Tibial artery (tissue), 4 donors: ENCODE data around the gene SAMD1.

ENCODE experiments used
- DNase-seq, 2 donors: peaks; one replicate each; pipeline ENCODE4 v3.0.0-alpha.2; 2019
- H3K27ac ChIP-seq, 2 donors: fragments of 200-600 bp; sonication (generic) in 1 of 2; 1 replicate in 1 of 2; 2 replicates in 1 of 2; pipeline ENCODE4 v1.5.1; 2018 to 2019; ENCODE audit warnings: mild to moderate bottlenecking in 1 of 2
- H3K27me3 ChIP-seq, 2 donors: fragments of 200-600 bp; sonication (generic) in 1 of 2; one replicate each; pipeline versions ENCODE4 v1.5.1 to v1.6.0; 2016 to 2019
- H3K36me3 ChIP-seq, 3 donors: fragments of 200-600 bp; sonication (generic) in 2 of 3; one replicate each; pipeline ENCODE4 v1.5.1; 2016 to 2019; ENCODE audit warnings: mild to moderate bottlenecking in 2 of 3
- H3K4me1 ChIP-seq, 4 donors: fragments of 200-600 bp; sonication (generic) in 2 of 4; 1 replicate in 3 of 4; 2 replicates in 1 of 4; pipeline ENCODE4 v1.5.1; 2016 to 2019
- H3K4me3 ChIP-seq, 2 donors: fragments of 200-600 bp; sonication (generic) in 1 of 2; 1 replicate in 1 of 2; 2 replicates in 1 of 2; pipeline ENCODE4 v1.5.1; 2018 to 2019; ENCODE audit warnings: mild to moderate bottlenecking in 2 of 2
- H3K9me3 ChIP-seq, 3 donors: fragments of 200-600 bp; sonication (generic) in 1 of 3; one replicate each; pipeline ENCODE4 v1.5.1; 2016 to 2019
- intact Hi-C: fragments of 100-400 bp; cut with DNase I; formaldehyde crosslinking; loops from one replicate; pipeline ENCODE4 v1.15.0; 2023; ENCODE audit warnings: low total_unique reads
- TF ChIP-seq, protein P1 (sequence below), 2 experiments: fragments of 200-600 bp in 1 of 2; fragments of 450-650 bp in 1 of 2; IDR thresholded peaks; one replicate each; pipeline ENCODE4 v1.5.1; 2017 to 2019; ENCODE audit warnings: antibody characterized with exemption in 2 of 2, mild to moderate bottlenecking in 1 of 2, moderate library complexity in 1 of 2

SAMD1 gene

DNA sequence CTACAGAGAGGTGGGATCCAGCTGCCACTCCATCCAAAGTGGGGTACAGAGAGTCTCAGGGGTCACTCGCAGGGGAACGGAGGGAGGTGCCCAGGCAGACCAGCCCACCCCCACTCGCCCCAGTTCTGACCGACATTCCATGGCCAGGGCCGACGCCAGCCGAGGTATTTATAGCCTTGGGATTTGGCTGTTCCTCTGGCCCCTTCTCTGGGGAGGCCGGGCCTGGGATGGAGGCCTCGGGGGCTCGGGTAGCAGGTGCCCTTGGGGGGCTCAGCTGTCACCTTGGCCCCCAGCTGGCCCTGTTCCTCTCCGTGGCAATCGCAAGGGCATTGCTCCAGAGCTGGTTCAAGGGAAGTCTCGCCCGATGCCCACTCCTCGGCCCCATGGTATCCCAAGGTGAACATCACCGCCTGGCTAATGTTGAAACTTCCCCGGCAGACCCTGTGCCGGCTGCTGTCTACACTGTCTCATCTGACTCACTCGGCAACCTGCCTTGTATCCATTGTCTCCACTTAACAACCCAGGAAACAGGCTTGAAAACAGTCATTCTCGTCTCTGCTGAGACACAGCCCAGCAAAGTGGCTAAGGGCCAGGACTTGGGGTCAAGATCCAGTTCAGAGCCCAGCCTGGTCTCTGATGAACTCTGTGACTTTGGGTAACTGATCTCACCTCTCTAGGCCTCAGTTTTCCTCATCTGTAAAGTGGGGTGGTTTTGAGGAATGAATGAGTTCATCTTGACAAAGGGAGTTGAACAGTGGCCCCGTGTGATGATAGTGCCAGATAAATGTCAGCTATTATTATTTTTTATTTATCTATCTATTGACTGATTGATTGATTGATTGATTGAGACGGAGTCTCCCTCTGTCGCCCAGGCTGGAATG lies 17.3 kb upstream of the SAMD1 start:
- intact Hi-C loops: no loop called here
- no peaks in the 10 kb centered on the region for H3K9me3 ChIP-seq
- peak overlapping the region in 1 of 2 donors; percentile 18 for H3K4me3 ChIP-seq
- H3K36me3 ChIP-seq: peaks cover 20 to 48% (median 36%) of the 10 kb centered on the region in 3 donors
- peak overlapping the region; percentile 83 to 88 for H3K27ac ChIP-seq
- TF ChIP-seq, protein P1, sequence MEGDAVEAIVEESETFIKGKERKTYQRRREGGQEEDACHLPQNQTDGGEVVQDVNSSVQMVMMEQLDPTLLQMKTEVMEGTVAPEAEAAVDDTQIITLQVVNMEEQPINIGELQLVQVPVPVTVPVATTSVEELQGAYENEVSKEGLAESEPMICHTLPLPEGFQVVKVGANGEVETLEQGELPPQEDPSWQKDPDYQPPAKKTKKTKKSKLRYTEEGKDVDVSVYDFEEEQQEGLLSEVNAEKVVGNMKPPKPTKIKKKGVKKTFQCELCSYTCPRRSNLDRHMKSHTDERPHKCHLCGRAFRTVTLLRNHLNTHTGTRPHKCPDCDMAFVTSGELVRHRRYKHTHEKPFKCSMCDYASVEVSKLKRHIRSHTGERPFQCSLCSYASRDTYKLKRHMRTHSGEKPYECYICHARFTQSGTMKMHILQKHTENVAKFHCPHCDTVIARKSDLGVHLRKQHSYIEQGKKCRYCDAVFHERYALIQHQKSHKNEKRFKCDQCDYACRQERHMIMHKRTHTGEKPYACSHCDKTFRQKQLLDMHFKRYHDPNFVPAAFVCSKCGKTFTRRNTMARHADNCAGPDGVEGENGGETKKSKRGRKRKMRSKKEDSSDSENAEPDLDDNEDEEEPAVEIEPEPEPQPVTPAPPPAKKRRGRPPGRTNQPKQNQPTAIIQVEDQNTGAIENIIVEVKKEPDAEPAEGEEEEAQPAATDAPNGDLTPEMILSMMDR (IDR thresholded peaks at IDR 0.05): no peak
- H3K27me3 ChIP-seq: no peaks in the 10 kb centered on the region
- H3K4me1 ChIP-seq: peaks cover 5 to 68% (median 38%) of the 10 kb centered on the region in 4 donors
- peak in 1 of 2 donors; percentile 83 for DNase-seq

DNA sequence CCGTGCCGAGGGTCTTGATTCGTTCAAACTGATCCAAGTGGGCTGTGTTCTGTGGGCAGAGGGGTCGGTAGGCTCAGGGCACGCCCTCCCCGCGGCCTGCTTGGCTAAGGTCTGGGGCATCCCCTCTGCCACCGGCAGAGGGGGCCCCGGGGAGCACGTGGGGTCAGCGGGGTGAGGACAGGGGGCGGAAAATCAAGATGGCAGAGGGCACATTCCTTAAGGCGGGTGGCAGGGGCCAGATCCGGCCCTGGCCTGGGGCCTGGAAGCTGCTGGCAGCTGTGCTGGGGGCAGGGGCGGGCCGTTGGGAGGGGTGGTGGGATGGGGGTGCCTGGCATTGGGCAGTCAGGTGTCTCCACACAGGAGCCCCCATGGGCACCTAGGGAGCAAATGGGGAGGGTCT lies 16.3 kb upstream of the SAMD1 start:
- peaks cover 0 to 59% (median 28%) of the 10 kb centered on the region in 4 donors for H3K4me1 ChIP-seq
- TF ChIP-seq, protein P1 (IDR thresholded peaks at IDR 0.05): no peak
- intact Hi-C loops: no loop called here
- no peaks in the 10 kb centered on the region for H3K27me3 ChIP-seq
- no peak for DNase-seq
- peak overlapping the region; percentile 83 to 88 for H3K27ac ChIP-seq
- H3K9me3 ChIP-seq: no peaks in the 10 kb centered on the region
- peaks cover 28 to 58% (median 45%) of the 10 kb centered on the region in 3 donors for H3K36me3 ChIP-seq
- no peak overlapping the region for H3K4me3 ChIP-seq

DNA sequence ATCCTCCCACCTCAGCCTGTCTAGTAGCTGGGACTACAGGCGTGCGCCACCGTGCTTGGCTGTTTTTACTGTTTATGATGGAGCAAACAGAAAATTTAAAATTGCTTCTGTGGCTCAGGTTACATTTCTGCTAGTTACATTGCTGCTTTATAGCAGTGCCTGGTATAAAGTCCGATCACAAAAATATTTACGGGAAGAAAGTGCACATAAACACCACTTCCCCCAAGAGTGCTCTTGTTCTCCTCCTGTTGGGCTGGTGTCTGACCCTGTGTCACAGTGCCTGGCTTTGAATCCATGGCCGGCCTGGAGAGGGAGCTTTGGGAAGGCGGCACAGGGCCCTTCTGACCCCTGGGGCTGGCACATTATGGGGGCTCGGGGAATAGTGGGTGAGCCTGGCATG lies 15.1 kb upstream of the SAMD1 start:
- peak overlapping the region in 1 of 2 donors; percentile 83 for H3K27ac ChIP-seq

DNA sequence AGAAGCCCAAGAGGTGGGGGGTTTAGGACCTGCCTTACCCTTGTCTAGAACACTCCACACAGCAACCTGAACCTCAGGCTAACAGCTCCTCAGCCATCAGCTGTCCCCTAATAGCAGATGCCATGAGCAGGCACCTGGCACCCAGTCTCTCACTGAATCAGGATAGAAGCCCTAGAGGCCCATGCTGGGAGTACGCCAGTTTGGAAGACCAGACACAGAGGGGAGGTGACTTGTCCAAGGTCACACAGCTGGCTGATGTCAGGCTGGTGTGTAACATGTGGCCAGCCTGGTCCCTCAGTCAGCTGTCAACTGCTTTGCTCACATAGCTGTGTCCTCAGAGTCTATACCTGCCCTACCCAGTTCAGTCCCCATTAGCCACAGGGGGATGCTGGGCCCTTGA lies 12.8 kb upstream of the SAMD1 start:
- peak overlapping the region in 1 of 2 donors; percentile 32 for H3K27ac ChIP-seq
- intact Hi-C loops: no loop called here
- no peak for DNase-seq
- H3K27me3 ChIP-seq: no peaks in the 10 kb centered on the region
- no peak overlapping the region for H3K4me3 ChIP-seq
- peaks cover 0 to 27% (median 16%) of the 10 kb centered on the region in 4 donors for H3K4me1 ChIP-seq
- H3K36me3 ChIP-seq: peaks cover 54 to 91% (median 67%) of the 10 kb centered on the region in 3 donors
- TF ChIP-seq, protein P1 (IDR thresholded peaks at IDR 0.05): no peak
- H3K9me3 ChIP-seq: no peaks in the 10 kb centered on the region

More for the DNA sequence above, 15.1 kb upstream of the SAMD1 start:
- TF ChIP-seq, protein P1 (IDR thresholded peaks at IDR 0.05): no peak
- Histone ChIP-seq H3K4me3 (no peak overlapping the region), H3K9me3 (no peaks in the 10 kb centered on the region), H3K27me3 (no peaks in the 10 kb centered on the region), H3K36me3 (peaks cover 39 to 69% (median 57%) of the 10 kb centered on the region in 3 donors), H3K4me1 (peaks cover 0 to 48% (median 21%) of the 10 kb centered on the region in 4 donors)
- intact Hi-C loops: no loop called here
- no peak for DNase-seq

DNA sequence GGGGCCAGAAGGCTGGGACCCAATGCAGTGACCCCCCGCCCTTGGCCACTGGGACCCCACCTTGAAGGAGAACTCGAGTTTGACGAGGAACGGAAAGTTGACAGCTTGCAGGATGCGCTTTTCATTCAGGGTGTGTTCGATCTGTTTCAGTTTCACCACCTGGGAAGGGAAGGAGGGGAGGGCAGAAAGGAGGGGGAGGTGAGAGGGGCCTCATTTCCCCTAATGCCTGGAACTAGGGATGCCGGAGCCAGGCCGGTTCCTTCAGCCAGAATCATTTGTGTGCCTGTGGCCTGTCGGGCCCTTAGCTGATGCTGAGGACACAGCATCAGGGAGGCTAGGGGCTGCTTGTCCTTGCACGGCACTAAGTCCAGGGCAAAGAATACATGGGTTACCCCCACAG lies 12.2 kb upstream of the SAMD1 start:
- intact Hi-C loops: no loop called here
- H3K27ac ChIP-seq: peak overlapping the region; percentile 24 to 32
- H3K27me3 ChIP-seq: no peaks in the 10 kb centered on the region
- no peaks in the 10 kb centered on the region for H3K9me3 ChIP-seq
- TF ChIP-seq, protein P1 (IDR thresholded peaks at IDR 0.05): no peak
- no peak overlapping the region for H3K4me3 ChIP-seq
- peaks cover 0 to 21% (median 11%) of the 10 kb centered on the region in 4 donors for H3K4me1 ChIP-seq
- H3K36me3 ChIP-seq: peaks cover 56 to 97% (median 71%) of the 10 kb centered on the region in 3 donors
- DNase-seq: no peak
